ENCODE data around the gene NUBP2.

NUBP2 gene

GRCh38 chr16:1834096-1834495 is 51.3 kb downstream of the NUBP2 start:
- TF ChIP-seq, protein P1, sequence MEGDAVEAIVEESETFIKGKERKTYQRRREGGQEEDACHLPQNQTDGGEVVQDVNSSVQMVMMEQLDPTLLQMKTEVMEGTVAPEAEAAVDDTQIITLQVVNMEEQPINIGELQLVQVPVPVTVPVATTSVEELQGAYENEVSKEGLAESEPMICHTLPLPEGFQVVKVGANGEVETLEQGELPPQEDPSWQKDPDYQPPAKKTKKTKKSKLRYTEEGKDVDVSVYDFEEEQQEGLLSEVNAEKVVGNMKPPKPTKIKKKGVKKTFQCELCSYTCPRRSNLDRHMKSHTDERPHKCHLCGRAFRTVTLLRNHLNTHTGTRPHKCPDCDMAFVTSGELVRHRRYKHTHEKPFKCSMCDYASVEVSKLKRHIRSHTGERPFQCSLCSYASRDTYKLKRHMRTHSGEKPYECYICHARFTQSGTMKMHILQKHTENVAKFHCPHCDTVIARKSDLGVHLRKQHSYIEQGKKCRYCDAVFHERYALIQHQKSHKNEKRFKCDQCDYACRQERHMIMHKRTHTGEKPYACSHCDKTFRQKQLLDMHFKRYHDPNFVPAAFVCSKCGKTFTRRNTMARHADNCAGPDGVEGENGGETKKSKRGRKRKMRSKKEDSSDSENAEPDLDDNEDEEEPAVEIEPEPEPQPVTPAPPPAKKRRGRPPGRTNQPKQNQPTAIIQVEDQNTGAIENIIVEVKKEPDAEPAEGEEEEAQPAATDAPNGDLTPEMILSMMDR (IDR thresholded peaks at IDR 0.05; ENCODE audit: low read depth, low read length, missing control alignments), result no peak
- Histone ChIP-seq H3K27me3 (replicated peaks) (no peaks in the 10 kb centered on the region), H3K27ac (no peak overlapping the region), H3K36me3 (replicated peaks) (peaks cover under 1% of the 10 kb centered on the region), H3K4me3 (ENCODE audit: low read depth, low read length) (no peak overlapping the region)
- DNase-seq, result no peak
- in situ Hi-C loops (cut with HindIII; ENCODE audit: low pct_ligation_motif_present, low sequenced_read_pairs), result no loop called here

Data from brain microvascular endothelial cell (primary cell).